K562 (cell line): ENCODE measurements around the gene ACSF3. TPM values are rescaled to one million over a fixed set of nuclear protein-coding genes. Genes with fewer than 3 reads are reported as not detected.

Experiments
- ATAC-seq: fragments of 200-7000 bp; cut with Tn5 transposase; 3 replicates; pipeline ENCODE4 v1.9.1; 2020; ENCODE audit warnings: moderate library complexity
- BruUV-seq: library from RNA; stranded (reverse); fragments of 400-500 nt; replicated peaks from 2 replicates; lab custom pipeline; 2021; lab: Mats Ljungman, UMichigan
- CTCF ChIA-PET: fragments of 300-600 bp; formaldehyde crosslinking; extraction: SDS; loops from one replicate; lab custom pipeline; 2021; ENCODE audit warnings: low intra/inter-chr PET ratio; lab: Yijun Ruan, JAX
- POLR2A ChIA-PET: fragments of 300-600, 350-650 bp; sonication (Branson Sonifier 250); formaldehyde crosslinking; extraction: SDS; loops from one replicate; lab custom pipeline; 2021; ENCODE audit warnings: antibody characterized with exemption, inconsistent platforms; lab: Yijun Ruan, JAX
- DNase-seq, 4 experiments: peaks; one replicate each; pipeline versions ENCODE4 v3.0.0 to v3.0.0-alpha.2; 2011 to 2018; ENCODE audit warnings: low spot score in 3 of 4, mixed read lengths in 3 of 4; ENCODE audit errors: extremely low read depth in 1 of 4
- FAIRE-seq: peaks from 2 replicates; lab custom pipeline; 2011; peaks lifted over from hg19 to GRCh38; lab: Jason Lieb, UNC
- H2AFZ ChIP-seq: 2 replicates; pipeline ENCODE4 v1.6.0; 2011; ENCODE audit warnings: low read depth, low read length, control low read depth, inconsistent platforms
- H3K27ac ChIP-seq: fragments of 200-600 bp; 3 replicates; pipeline ENCODE4 v1.8.0; 2011; ENCODE audit warnings: low read depth, mild to moderate bottlenecking, control low read depth, inconsistent platforms, low read length, moderate library complexity, mixed read lengths; ENCODE audit errors: extremely low read depth
- H3K27me3 ChIP-seq, 2 experiments: fragments of 300-600 bp in 1 of 2; 2 replicates in 1 of 2; 3 replicates in 1 of 2; pipeline versions ENCODE4 v1.6.0 to v1.8.0; 2011; ENCODE audit warnings: inconsistent platforms in 2 of 2, low read length in 2 of 2, mild to moderate bottlenecking in 1 of 2, mixed read lengths in 1 of 2, moderate library complexity in 1 of 2; ENCODE audit not compliant: control insufficient read depth in 2 of 2, insufficient read depth in 2 of 2
- H3K36me3 ChIP-seq: fragments of 300-600 bp; 3 replicates; pipeline ENCODE4 v1.8.0; 2011; ENCODE audit warnings: mild to moderate bottlenecking, low read length, inconsistent platforms; ENCODE audit not compliant: control insufficient read depth, insufficient read depth
- H3K4me1 ChIP-seq, 2 experiments: fragments of 200-600 bp in 1 of 2; replicated peaks in 1 of 2; 2 replicates in 1 of 2; 3 replicates in 1 of 2; pipeline versions ENCODE4 v1.5.1 to v1.8.0; 2011; ENCODE audit warnings: inconsistent platforms in 2 of 2, low read length in 2 of 2, mild to moderate bottlenecking in 1 of 2, mixed read lengths in 1 of 2, moderate library complexity in 1 of 2; ENCODE audit not compliant: control insufficient read depth in 2 of 2, insufficient read depth in 2 of 2
- H3K4me2 ChIP-seq: 2 replicates; pipeline ENCODE4 v1.6.1; 2011; ENCODE audit warnings: low read length, control low read depth, inconsistent platforms, mixed read lengths; ENCODE audit not compliant: insufficient read depth
- H3K4me3 ChIP-seq: fragments of 200-600 bp; sonication (generic), shearing (Covaris generic); 2 replicates; pipeline ENCODE4 v1.5.1; 2016; ENCODE audit warnings: control low read depth, inconsistent platforms
- H3K79me2 ChIP-seq: fragments of 200-600 bp; 3 replicates; pipeline ENCODE4 v1.8.0; 2011; ENCODE audit warnings: low read length, inconsistent platforms; ENCODE audit not compliant: control insufficient read depth, insufficient read depth
- H3K9ac ChIP-seq, 2 experiments: 2 replicates each; pipeline versions ENCODE4 v1.6.0 to v1.6.1; 2011; ENCODE audit warnings: low read depth in 2 of 2, low read length in 2 of 2, control low read depth in 1 of 2, inconsistent platforms in 1 of 2, mild to moderate bottlenecking in 1 of 2, mixed read lengths in 1 of 2; ENCODE audit not compliant: insufficient read depth in 1 of 2
- H3K9me1 ChIP-seq: one replicate; pipeline ENCODE4 v1.6.0; 2011; ENCODE audit warnings: inconsistent platforms, mild to moderate bottlenecking, low read length, moderate library complexity; ENCODE audit not compliant: control insufficient read depth, insufficient read depth
- H3K9me3 ChIP-seq: replicated peaks from 2 replicates; pipeline ENCODE4 v1.5.1; 2011; ENCODE audit warnings: low read depth, low read length, inconsistent platforms; ENCODE audit not compliant: control insufficient read depth, insufficient read depth
- H4K20me1 ChIP-seq: replicated peaks from 2 replicates; pipeline ENCODE4 v1.6.1; 2011; ENCODE audit warnings: low read length, inconsistent platforms, mixed read lengths; ENCODE audit not compliant: control insufficient read depth, insufficient read depth
- ARHGAP35 ChIP-seq: fragments of 450-650 bp; IDR thresholded peaks from 2 replicates; pipeline ENCODE4 v1.6.1; 2018; ENCODE audit not compliant: partially characterized antibody
- CREB3L1 ChIP-seq: fragments of 450-650 bp; IDR thresholded peaks from 2 replicates; pipeline ENCODE4 v1.6.1; 2014; ENCODE audit warnings: low read depth, mild to moderate bottlenecking, moderate library complexity, borderline replicate concordance
- KLF6 ChIP-seq: fragments of 250-450 bp; sonication (Bioruptor Pico); IDR thresholded peaks from 2 replicates; pipeline ENCODE4 v1.4.0; 2020; ENCODE audit warnings: mild to moderate bottlenecking, moderate library complexity, borderline replicate concordance
- MTA3 ChIP-seq: fragments of 450-650 bp; formaldehyde crosslinking; IDR thresholded peaks from 2 replicates; pipeline ENCODE4 v1.6.1; 2017; ENCODE audit warnings: mild to moderate bottlenecking, borderline replicate concordance
- POLR2B ChIP-seq: fragments of 450-650 bp; IDR thresholded peaks from 2 replicates; pipeline ENCODE4 v1.6.1; 2018; ENCODE audit warnings: low read depth; ENCODE audit not compliant: partially characterized antibody
- POLR2G ChIP-seq: fragments of 200-400 bp; formaldehyde crosslinking; IDR thresholded peaks from 2 replicates; pipeline ENCODE4 v1.6.1; 2017; ENCODE audit warnings: low read depth, mild to moderate bottlenecking, antibody characterized with exemption, low read length, moderate library complexity
- PURB ChIP-seq: sonication (generic); formaldehyde crosslinking; IDR thresholded peaks from 2 replicates; pipeline ENCODE4 v1.9.0; 2021; ENCODE audit warnings: low read depth, mild to moderate bottlenecking, missing genetic modification reagents
- THRAP3 ChIP-seq: fragments of 450-650 bp; IDR thresholded peaks from 2 replicates; pipeline ENCODE4 v1.6.1; 2016; ENCODE audit warnings: mild to moderate bottlenecking, inconsistent platforms, borderline replicate concordance
- ZNF23 ChIP-seq: fragments of 250-450 bp; sonication (Bioruptor Pico); IDR thresholded peaks from 2 replicates; pipeline ENCODE4 v1.4.0; 2020; ENCODE audit warnings: mild to moderate bottlenecking
- ZNF316 ChIP-seq: fragments of 450-650 bp; IDR thresholded peaks from 2 replicates; pipeline ENCODE4 v1.6.1; 2016
- ZNF445 ChIP-seq: fragments of 250-450 bp; sonication (Bioruptor Pico); IDR thresholded peaks from 2 replicates; pipeline ENCODE4 v1.4.0; 2020; ENCODE audit warnings: low read depth, mild to moderate bottlenecking, moderate library complexity
- ZNF644 ChIP-seq: fragments of 200-800 bp; sonication (Bioruptor generic); IDR thresholded peaks from 2 replicates; pipeline ENCODE4 v1.6.1; 2016; ENCODE audit warnings: low read depth, missing genetic modification characterization, missing compliant biosample characterization
- ZSCAN32 ChIP-seq: fragments of 450-650 bp; formaldehyde crosslinking; IDR thresholded peaks from 2 replicates; pipeline ENCODE4 v1.4.0; 2020; ENCODE audit warnings: mild to moderate bottlenecking, moderate library complexity
- WGBS: fragments of 100-300 bp; shearing (Covaris generic); methylation state at CpG from one replicate; pipeline ENCODE4 v1.1.6; 2016; ENCODE audit warnings: low coverage, mixed read lengths; ENCODE audit not compliant: insufficient coverage; ENCODE audit errors: missing lambda C conversion rate; 5-methylcytosine and 5-hydroxymethylcytosine counted together
- in situ Hi-C: fragments of 300-500 bp; cut with MboI; formaldehyde crosslinking; loops from 4 replicates; pipeline ENCODE4 v1.15.0; 2018; ENCODE audit warnings: inconsistent platforms, mixed read lengths
- intact Hi-C: fragments of 100-400 bp; cut with micrococcal nuclease; formaldehyde crosslinking; loops from 2 replicates; pipeline ENCODE4 v1.14.2; 2022
- polyA plus RNA-seq, 8 experiments: library from polyadenylated mRNA; depleted of rRNA in 4 of 8; stranded (reverse) in 5 of 8; unstranded in 3 of 8; fragments of >200 nt; fragmentation: Nextera tagmentation in 2 of 8; fragmentation: Illumina TruSeq in 1 of 8; extraction: Ambion mirVana in 2 of 8; extraction: Trizol in 1 of 8; gene quantifications; 2 replicates each; pipeline versions ENCODE4 v1.2.1 to v1.2.3, GENCODE V29; 2011 to 2014; ENCODE audit warnings: inconsistent platforms in 1 of 8, missing spikeins in 1 of 8
- total RNA-seq, 7 experiments: library from RNA; depleted of rRNA in 6 of 7; stranded (reverse); fragments of >200 nt in 6 of 7; fragmentation: Illumina TruSeq in 2 of 7; extraction: Trizol in 2 of 7; gene quantifications; 2 replicates each; pipeline versions ENCODE4 v1.2.1 to v1.2.3, GENCODE V29; 2011 to 2021; ENCODE audit warnings: low replicate concordance in 1 of 7
- TF ChIP-seq, protein P1 (sequence below), 2 experiments: fragments of 200-800 bp in 1 of 2; sonication (Bioruptor generic) in 1 of 2; sonication (generic) in 1 of 2; formaldehyde crosslinking in 1 of 2; IDR thresholded peaks in 1 of 2; conservative IDR thresholded peaks in 1 of 2; 2 replicates each; pipeline versions ENCODE4 v1.5.0 to v1.6.1; 2016 to 2020; ENCODE audit warnings: missing compliant biosample characterization in 1 of 2, missing genetic modification characterization in 1 of 2, missing genetic modification reagents in 1 of 2
- TF ChIP-seq, protein P2 (sequence below): fragments of 250-450 bp; sonication (Bioruptor Pico); IDR thresholded peaks from 2 replicates; pipeline ENCODE4 v1.8.0; 2021; ENCODE audit warnings: moderate library complexity, mild to moderate bottlenecking, inconsistent platforms
- TF ChIP-seq, protein P3 (sequence below), 3 experiments: fragments of 200-800 bp in 1 of 3; sonication (Bioruptor generic) in 1 of 3; sonication (generic) in 1 of 3; formaldehyde crosslinking in 1 of 3; IDR thresholded peaks; 2 replicates each; pipeline versions ENCODE4 v1.6.1 to v1.8.0; 2016 to 2022; ENCODE audit warnings: mild to moderate bottlenecking in 2 of 3, missing compliant biosample characterization in 2 of 3, missing genetic modification characterization in 2 of 3, missing genetic modification reagents in 1 of 3

Gene ACSF3
- total and polyA plus RNA-seq, 9 of the 15 experiments (the other 6 are each of a cell fraction or from before 2014, with no cell fraction given) = 0.77 to 32.8 (median 14.7) TPM

GRCh38 chr16:89155851-89156739, 62.4 kb downstream of the ACSF3 start:
- H3K79me2 ChIP-seq = no peaks in the 10 kb centered on the region
- H3K27ac ChIP-seq = no peak overlapping the region
- FAIRE-seq (no peak), ATAC-seq (no peak; the same call in 2 of the 3 replicates), DNase-seq (no peak)
- peaks cover 14% of the 10 kb centered on the region for H3K9me3 ChIP-seq
- H3K4me3 ChIP-seq = no peak overlapping the region
- 69% methylated on average over 22 of the region's 24 CpGs for WGBS
- intact Hi-C loops = no loop called here
- H3K4me1 ChIP-seq = peaks cover 0 to 60% of the 10 kb centered on the region in 2 experiments; a peak in 3 of 5 replicates
- no peaks in the 10 kb centered on the region for H3K27me3 ChIP-seq
- in situ Hi-C loops = no loop called here
- peaks cover 2% of the 10 kb centered on the region; the same call in 1 of the 3 replicates for H3K36me3 ChIP-seq
- ChIA-PET CTCF (no interaction called here), POLR2A (interaction anchor here (0.8 kb wide), 1 partner anchor 13 kb away, joined by 3 read pairs; no protein-coding TSS in a partner anchor)
- H3K9me1 ChIP-seq = no peaks in the 10 kb centered on the region
- no peak overlapping the region for H3K4me2 ChIP-seq
- no peaks in the 10 kb centered on the region for H4K20me1 ChIP-seq
- peak overlapping the region in 1 of 2 experiments; percentile 74; a peak in 2 of 4 replicates for H3K9ac ChIP-seq
- H2AFZ ChIP-seq = no peak overlapping the region
- no TSS peak for BruUV-seq
- no peak for TF ChIP-seq MTA3
- peak; percentile 42 for TF ChIP-seq POLR2B
- TF ChIP-seq PURB (CRISPR knock-in tag) = no peak
- no peak for TF ChIP-seq ZNF445
- TF ChIP-seq ZSCAN32 (CRISPR knock-in tag) = no peak
- no peak for TF ChIP-seq ARHGAP35
- no peak for TF ChIP-seq THRAP3
- no peak for TF ChIP-seq KLF6
- no peak for TF ChIP-seq CREB3L1
- no peak for TF ChIP-seq ZNF316
- no peak for TF ChIP-seq ZNF644 (tag)
- TF ChIP-seq, protein P1, sequence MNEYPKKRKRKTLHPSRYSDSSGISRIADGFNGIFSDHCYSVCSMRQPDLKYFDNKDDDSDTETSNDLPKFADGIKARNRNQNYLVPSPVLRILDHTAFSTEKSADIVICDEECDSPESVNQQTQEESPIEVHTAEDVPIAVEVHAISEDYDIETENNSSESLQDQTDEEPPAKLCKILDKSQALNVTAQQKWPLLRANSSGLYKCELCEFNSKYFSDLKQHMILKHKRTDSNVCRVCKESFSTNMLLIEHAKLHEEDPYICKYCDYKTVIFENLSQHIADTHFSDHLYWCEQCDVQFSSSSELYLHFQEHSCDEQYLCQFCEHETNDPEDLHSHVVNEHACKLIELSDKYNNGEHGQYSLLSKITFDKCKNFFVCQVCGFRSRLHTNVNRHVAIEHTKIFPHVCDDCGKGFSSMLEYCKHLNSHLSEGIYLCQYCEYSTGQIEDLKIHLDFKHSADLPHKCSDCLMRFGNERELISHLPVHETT (CRISPR knock-in tag; conservative IDR thresholded peaks at IDR 0.05 in 1 of 2, IDR thresholded peaks at IDR 0.05 in 1 of 2) = no peak
- TF ChIP-seq, protein P2, sequence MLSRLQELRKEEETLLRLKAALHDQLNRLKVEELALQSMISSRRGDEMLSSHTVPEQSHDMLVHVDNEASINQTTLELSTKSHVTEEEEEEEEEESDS = no peak
- TF ChIP-seq, protein P3, sequence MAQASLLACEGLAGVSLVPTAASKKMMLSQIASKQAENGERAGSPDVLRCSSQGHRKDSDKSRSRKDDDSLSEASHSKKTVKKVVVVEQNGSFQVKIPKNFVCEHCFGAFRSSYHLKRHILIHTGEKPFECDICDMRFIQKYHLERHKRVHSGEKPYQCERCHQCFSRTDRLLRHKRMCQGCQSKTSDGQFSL (CRISPR knock-in tag; IDR thresholded peaks at IDR 0.05) = peak; percentile 30; the same call in 1 of the 2 replicates
- TF ChIP-seq, protein P3 (tag; IDR thresholded peaks at IDR 0.05) = no peak
- TF ChIP-seq POLR2G = peak; percentile 65; the same call in 1 of the 2 replicates
- no peak for TF ChIP-seq ZNF23
